Diencephalon (tissue), 1 donor: Measurements from ENCODE around the gene RASGRP3. TPM values are rescaled to one million over a fixed set of nuclear protein-coding genes. Genes with fewer than 3 reads are reported as not detected.

Experiments
- small RNA-seq: library from RNA; depleted of rRNA; stranded (forward); fragments of <200 nt; gene quantifications from one replicate; pipeline ENCODE3, GENCODE V24; 2014
- total RNA-seq: library from RNA; depleted of rRNA; stranded (reverse); fragments of >200 nt; gene quantifications from one replicate; pipeline ENCODE4 v1.2.3, GENCODE V29; 2014

Gene RASGRP3
- total RNA-seq, result 14.1 TPM

DNA sequence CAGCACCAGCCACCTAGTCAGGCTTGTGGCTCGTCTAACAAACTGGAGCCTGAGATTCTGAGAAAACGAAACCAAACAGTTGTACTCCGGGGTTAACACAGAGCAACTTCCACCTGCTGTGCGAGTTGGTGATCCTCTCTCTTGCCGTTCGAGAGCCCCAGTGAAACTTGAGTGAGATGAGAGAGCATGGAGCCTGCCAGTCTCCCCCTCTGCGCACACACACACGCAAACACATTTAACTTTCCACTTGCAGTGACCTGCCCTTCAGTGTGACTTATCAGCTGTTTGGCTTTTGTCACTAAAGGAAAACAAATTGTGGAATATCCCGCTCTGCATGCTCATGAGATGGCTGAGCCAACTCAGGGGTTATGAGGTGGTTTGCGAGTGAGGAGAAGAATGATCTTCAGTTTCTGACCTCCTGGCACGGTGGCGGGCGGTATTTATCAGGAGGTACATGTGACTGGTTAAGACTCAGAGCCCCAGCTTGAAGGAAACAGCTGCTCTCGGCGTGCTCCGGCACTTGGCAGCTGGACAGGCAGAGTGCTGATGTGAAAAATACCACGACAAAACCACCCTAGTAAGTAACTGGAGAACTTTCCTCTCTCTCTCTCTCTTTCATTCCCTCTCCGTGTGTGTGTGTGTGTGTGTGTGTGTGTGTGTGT is at the start of gene RASGRP3:
Gene RASGRP3 (plus strand): TSS at position 519 of the 662 bp plus-strand sequence. CDS start 38,488 bp downstream, outside the sequence.

DNA sequence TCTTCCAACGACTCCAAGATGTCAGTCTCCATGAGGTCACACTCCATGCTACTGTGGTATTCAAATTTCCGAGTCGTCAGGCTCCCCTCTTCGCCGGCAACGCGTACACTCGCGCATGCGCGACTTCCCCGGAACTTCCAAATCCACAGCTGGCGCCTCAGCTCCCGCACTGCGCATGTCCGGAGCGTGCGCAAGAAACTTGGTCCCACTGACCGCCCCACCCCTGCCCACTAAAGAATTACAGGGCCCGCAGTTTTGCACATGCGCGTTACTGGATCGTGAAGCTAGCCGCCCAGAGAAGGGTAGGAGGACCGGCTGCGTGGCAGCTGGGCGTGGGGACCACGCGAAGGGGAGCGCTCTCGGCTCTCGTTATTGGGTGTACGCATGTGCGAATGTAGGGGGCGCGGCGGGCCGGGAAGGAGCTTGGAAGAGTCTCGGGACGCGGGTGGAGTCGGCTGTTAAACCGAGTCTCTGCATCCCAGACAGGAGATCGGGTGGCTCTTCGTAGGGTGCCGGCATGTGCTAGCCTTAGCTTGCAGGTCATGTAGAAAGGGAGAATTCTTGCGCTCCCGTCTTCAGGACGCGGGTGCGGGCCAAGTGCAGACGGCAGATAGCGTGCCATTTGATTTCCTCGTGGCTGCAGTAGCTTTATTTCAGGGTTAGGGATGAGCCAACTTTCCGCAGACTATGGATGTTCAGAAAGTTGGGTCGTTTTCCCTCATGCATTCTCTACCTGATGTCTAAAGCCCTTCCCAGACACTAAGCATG is 122.9 kb downstream of the RASGRP3 start, which contains the start of gene FAM98A:
Gene FAM98A (minus strand): TSS at position 125 of the 768 bp plus-strand sequence. CDS start 78 bp downstream, at position 47.

Small RNAs within 50 kb of the gene (small RNA-seq; reads per million reads assigned to genes)
- not detected for gene ATP6V0E1P3

Other genes starting within 250 kb of the RASGRP3 start
- gene FAM98A, start 122.7 kb downstream of the RASGRP3 start, total RNA-seq, result 36.2 TPM